IMR-90 (cell line): ENCODE measurements around the gene S100A1. TPM values are rescaled to one million over a fixed set of nuclear protein-coding genes. Genes with fewer than 3 reads are reported as not detected.

Experiments used
- CTCF ChIP-seq: conservative IDR thresholded peaks from 2 replicates; pipeline ENCODE4 v1.5.1; 2012; ENCODE audit warnings: mild to moderate bottlenecking, low read depth, low read length, improper control_type of control experiment
- polyA plus RNA-seq, 3 experiments: library from polyadenylated mRNA; depleted of rRNA; stranded (reverse); fragments of >200 nt; gene quantifications; 2 replicates each; pipeline ENCODE4 v1.2.3, GENCODE V29; 2012; ENCODE audit warnings: low replicate concordance in 1 of 3
- total RNA-seq: library from RNA; depleted of rRNA; stranded (reverse); fragments of >200 nt; gene quantifications from 2 replicates; pipeline ENCODE4 v1.2.3, GENCODE V29; 2012

The S100A1 gene
- total and polyA plus RNA-seq, 2 of the 4 experiments (the other 2 are of a cell fraction): 0.18 to 0.29 TPM

GRCh38 chr1:153670859-153671627 lies 42.8 kb downstream of the S100A1 start, which contains the start of gene ILF2 (continued):
- TF ChIP-seq CTCF: peak; percentile 37
